C4-2B (cell line): ENCODE data around the gene TP73.

Experiments
- H3K27ac ChIP-seq: fragments of 450-650 bp; 2 replicates; pipeline ENCODE4 v1.5.1; 2017
- CTCF ChIP-seq: fragments of 450-650 bp; conservative IDR thresholded peaks from 2 replicates; pipeline ENCODE4 v1.5.1; 2017; ENCODE audit warnings: mild to moderate bottlenecking
- ZFX ChIP-seq: fragments of 450-650 bp; IDR thresholded peaks from 2 replicates; pipeline ENCODE4 v1.6.1; 2017

The TP73 gene

GRCh38 chr1:3695326-3696217, 43.3 kb downstream of the TP73 start:
- no peak overlapping the region for H3K27ac ChIP-seq
- TF ChIP-seq CTCF (peak; percentile 92), ZFX (no peak)

- no peak overlapping the region for H3K27ac ChIP-seq
- no peak for TF ChIP-seq CTCF
- no peak for TF ChIP-seq ZFX
Measured at GRCh38 chr1:3696689-3697088, 44.4 kb downstream of the TP73 start.

- TF ChIP-seq CTCF (no peak), ZFX (no peak)
- H3K27ac ChIP-seq: no peak overlapping the region
Measured at GRCh38 chr1:3697104-3697503, 44.8 kb downstream of the TP73 start.

DNA sequence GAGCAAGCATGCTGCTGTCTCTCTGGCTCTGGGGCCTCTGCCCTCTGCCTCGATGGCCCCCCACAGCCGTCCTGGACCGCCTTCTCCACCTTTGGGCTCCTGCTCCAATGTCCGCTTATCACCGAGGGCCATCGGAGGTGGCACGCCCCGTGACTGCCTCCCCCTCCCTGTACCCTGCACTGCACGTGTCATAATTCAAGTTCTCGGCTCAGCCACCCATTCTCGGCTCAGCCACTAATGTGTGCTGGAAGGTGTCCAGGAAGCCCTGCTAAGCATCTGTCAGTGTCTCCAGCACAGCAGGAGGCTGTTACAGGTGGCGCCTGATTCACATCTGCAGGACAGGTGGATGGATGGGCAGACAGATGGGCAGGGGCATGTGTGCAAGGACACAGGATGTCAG, 45.5 kb downstream of the TP73 start:
- TF ChIP-seq ZFX (no peak), CTCF (no peak)
- H3K27ac ChIP-seq: no peak overlapping the region

DNA sequence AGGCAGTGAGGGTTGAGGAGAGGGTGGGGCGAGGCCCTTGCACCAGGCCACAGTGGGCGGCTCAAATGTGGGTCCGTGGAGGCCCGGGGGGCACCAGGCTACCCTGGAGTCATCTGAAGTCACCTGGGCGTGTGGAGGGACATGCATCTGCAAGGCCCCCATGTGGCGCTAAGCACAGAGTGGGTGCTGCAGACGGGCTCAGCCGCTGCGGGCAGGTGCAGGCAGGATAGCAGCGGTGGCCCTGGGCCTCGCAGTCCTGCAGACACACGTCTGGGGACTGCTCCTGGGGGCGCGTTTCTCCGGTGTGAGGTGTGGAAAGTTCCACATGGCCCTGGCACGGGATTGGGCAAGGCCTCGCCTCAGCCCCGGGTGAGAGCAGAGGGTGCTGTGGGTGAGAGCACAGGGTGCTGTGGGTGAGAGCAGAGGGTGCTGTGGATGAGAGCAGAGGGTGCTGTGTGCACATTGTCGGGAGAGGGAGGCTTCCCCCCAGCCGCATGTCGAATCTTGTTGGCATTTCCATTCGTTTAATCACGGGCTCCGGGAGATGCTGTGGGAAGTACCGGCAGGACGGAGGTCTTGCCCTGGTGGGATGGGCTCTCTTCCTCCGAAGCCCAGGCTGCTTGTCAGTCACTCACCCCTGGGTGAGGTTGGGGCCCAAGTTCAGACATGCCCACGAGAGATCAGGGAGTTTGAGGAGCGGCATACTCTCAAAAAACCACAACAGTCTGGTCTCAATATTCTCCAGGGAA, 46.5 kb downstream of the TP73 start:
- no peak overlapping the region for H3K27ac ChIP-seq
- TF ChIP-seq ZFX (no peak), CTCF (no peak)

- no peak overlapping the region for H3K27ac ChIP-seq
- TF ChIP-seq CTCF (no peak), ZFX (no peak)
Measured at GRCh38 chr1:3699596-3699995, 47.3 kb downstream of the TP73 start.

GRCh38 chr1:3700631-3701030, 48.3 kb downstream of the TP73 start:
- no peak for TF ChIP-seq ZFX
- no peak overlapping the region for H3K27ac ChIP-seq
